DND-41 (cell line): ENCODE measurements around the gene PHACTR3.

Experiments used
- CTCF ChIP-seq: IDR thresholded peaks from 2 replicates; pipeline ENCODE4 v1.5.1; 2012; ENCODE audit warnings: borderline replicate concordance, low read length, moderate library complexity, mild to moderate bottlenecking; ENCODE audit not compliant: poor library complexity, severe bottlenecking; ENCODE audit errors: extremely low read depth
- EZH2 ChIP-seq: IDR thresholded peaks from 3 replicates; pipeline ENCODE4 v1.6.1; 2012; ENCODE audit warnings: borderline replicate concordance, low read depth, mild to moderate bottlenecking, moderate library complexity, low read length, inconsistent platforms; ENCODE audit not compliant: severe bottlenecking

GRCh38 chr20:59652381-59652780 is 48.0 kb downstream of the PHACTR3 start:
- TF ChIP-seq CTCF (no peak), EZH2 (no peak)
